CD4-positive, alpha-beta T cell treated with Interleukin-6 at 100 ng/mL for 8 hours (primary cell): ENCODE data around the gene DLEC1.
"Not testable (repeated sequence)": the region's sequence is repeated elsewhere in the genome, so short reads cannot be mapped to it uniquely, and the experiment has no call there.

Experiments used
- DNase-seq: peaks from one replicate; pipeline ENCODE4 v3.0.0-alpha.2; 2020; ENCODE audit warnings: mixed read lengths, low spot score

Gene DLEC1

GRCh38 chr3:38018296-38019266 is 20.4 kb upstream of the DLEC1 start:
- no peak for DNase-seq

GRCh38 chr3:38019658-38020341 is 19.2 kb upstream of the DLEC1 start:
- no peak for DNase-seq

GRCh38 chr3:38020342-38020726 is 18.7 kb upstream of the DLEC1 start:
- DNase-seq: no peak

- DNase-seq: no peak
Measured at GRCh38 chr3:38021196-38021595, 17.8 kb upstream of the DLEC1 start.

- DNase-seq: no peak
Measured at GRCh38 chr3:38022301-38022700, 16.7 kb upstream of the DLEC1 start.

GRCh38 chr3:38022896-38023709 is 15.9 kb upstream of the DLEC1 start:
- DNase-seq: no peak

- no peak for DNase-seq
Measured at GRCh38 chr3:38026856-38027255, 12.2 kb upstream of the DLEC1 start.

GRCh38 chr3:38027466-38028465 is 11.2 kb upstream of the DLEC1 start:
- DNase-seq: no peak

- no peak for DNase-seq
Measured at GRCh38 chr3:38028621-38029361, 10.2 kb upstream of the DLEC1 start.

- peak; percentile 35 for DNase-seq
Measured at GRCh38 chr3:38029400-38030125, 9.4 kb upstream of the DLEC1 start, which contains the start of gene PLCD1. PLCD1 (minus strand) TSS chr3:38029642; CDS start chr3:38029539, 103 bp downstream.

GRCh38 chr3:38030126-38031021 is 8.6 kb upstream of the DLEC1 start:
- no peak for DNase-seq

GRCh38 chr3:38031022-38031994 is 7.7 kb upstream of the DLEC1 start:
- DNase-seq: peak; percentile 60

GRCh38 chr3:38032328-38032865 is 6.6 kb upstream of the DLEC1 start:
- DNase-seq: no peak

- not testable (repeated sequence) for DNase-seq
Measured at GRCh38 chr3:38033586-38033985, 5.4 kb upstream of the DLEC1 start.

GRCh38 chr3:38034335-38034734 is 4.7 kb upstream of the DLEC1 start:
- not testable (repeated sequence) for DNase-seq

GRCh38 chr3:38036286-38036685 is 2.7 kb upstream of the DLEC1 start:
- DNase-seq: no peak

GRCh38 chr3:38036906-38037305 is 2.1 kb upstream of the DLEC1 start:
- no peak for DNase-seq
